HL-60/S4 treated with phorbol 12-myristate 13-acetate at 8.2 ng/mL for 4 days and 3 days (cell line): ENCODE measurements around the gene ATP8A2.

Experiments used
- in situ Hi-C: fragments of 300-500 bp; cut with MboI; formaldehyde crosslinking; loops from 2 replicates; pipeline ENCODE4 v1.15.0; 2022; ENCODE audit warnings: low sequenced_read_pairs

Gene ATP8A2

DNA sequence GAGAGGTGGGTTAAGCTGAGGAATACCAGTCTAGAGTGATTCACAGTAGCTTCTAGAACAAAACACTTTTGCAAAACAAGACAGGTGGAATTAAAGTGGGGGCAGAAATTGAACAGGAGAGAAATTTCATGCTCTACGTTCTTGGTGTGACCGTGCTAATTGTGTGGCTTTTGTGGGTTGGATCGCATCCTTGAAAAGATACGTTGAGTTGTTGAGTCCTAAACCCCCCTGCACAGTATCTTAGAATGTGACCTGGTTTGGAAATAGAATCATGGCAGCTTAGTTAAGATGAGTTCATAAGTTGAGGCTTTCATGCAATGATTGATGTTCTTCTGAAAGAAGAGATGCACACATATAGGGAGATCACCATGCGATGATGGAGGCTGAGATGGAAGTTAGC, 308.2 kb downstream of the ATP8A2 start:
- in situ Hi-C loops, result no loop called here

DNA sequence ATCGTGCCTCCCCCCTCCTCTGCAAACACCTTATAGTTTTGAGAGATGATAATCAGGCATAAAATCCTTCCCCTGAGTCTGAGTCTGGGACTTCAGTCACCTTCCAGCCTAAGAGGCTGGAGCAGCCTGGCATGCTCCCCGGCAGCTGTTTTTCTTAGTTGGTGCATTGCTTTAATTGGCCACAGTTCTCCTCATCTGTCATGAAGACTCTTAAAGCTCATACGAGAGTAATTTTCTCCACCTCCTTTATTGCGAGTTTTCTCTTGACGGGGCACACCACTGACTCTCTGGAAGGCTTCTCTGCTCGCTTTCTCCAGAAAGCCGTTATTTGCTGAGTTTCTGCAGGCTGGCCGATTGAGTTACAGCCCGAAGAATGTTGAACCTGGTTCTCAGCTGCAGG, 310.5 kb downstream of the ATP8A2 start:
- in situ Hi-C loops, result no loop called here

DNA sequence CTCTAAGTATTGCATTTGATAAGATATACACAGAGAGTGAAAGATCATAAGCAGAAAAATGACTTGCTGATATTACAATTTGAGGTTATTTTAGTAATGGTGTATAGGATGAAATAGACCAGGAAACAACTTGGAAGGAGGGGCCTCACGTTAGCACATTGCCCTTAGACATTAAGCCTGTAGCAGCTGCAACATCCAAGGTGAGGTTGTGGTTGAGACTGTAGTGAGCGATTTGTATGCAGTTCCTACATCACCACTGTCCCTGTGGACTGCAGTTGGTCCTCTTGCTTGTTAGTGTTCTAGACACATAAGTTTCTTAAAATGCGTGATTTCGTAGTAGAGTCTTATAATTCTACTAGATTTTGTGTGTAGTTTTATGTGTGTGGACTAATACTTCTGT, 311.3 kb downstream of the ATP8A2 start:
- in situ Hi-C loops, result no loop called here

- in situ Hi-C loops, result no loop called here
These were observed 312.0 kb downstream of the ATP8A2 start for GRCh38 chr13:25683662-25684370.

GRCh38 chr13:25684491-25684890, 312.7 kb downstream of the ATP8A2 start:
- in situ Hi-C loops, result no loop called here

GRCh38 chr13:25686831-25687470, 315.2 kb downstream of the ATP8A2 start:
- in situ Hi-C loops, result no loop called here

- in situ Hi-C loops, result no loop called here
These were observed 315.9 kb downstream of the ATP8A2 start for GRCh38 chr13:25687471-25688225.

- in situ Hi-C loops, result no loop called here
These were observed 316.8 kb downstream of the ATP8A2 start for GRCh38 chr13:25688536-25688935.

DNA sequence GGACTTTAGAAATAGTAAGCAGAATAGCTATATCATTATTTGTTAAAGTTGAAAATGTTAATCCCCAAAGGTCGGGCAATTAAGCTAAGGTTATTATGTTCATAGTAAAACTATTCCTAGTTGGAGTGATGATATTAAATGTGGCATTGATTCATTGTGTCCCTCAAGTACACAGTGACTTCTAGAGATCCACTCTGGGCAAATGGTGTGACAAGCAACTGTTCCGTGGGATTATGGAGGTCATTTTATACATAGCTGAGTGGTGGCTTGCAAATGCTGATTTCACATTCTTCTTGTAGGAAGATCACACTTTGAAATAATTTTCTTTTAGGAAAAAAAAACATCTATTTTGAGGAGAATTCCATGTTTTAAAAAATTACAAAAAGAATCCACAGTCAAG, 317.8 kb downstream of the ATP8A2 start:
- in situ Hi-C loops, result no loop called here

- in situ Hi-C loops, result no loop called here
These were observed 318.8 kb downstream of the ATP8A2 start for GRCh38 chr13:25690582-25690981.

DNA sequence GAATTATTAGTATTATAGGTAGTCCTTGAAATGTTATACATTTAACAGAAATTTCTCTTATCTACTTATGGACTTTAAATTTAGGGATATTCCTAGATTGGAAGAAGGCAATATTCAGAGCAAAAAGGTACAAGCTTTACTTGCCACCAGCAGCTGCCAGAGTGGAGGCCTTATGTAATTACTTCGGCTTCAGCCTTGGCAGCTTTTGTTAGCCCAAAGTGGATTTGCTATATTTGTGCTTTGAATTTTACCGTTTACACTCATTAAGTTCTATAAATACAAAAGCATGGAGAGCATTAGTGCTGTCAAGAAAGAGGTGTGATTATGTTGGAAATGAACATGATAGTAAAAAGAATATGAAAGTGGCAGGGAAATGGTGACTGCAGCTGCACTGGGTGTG, 319.9 kb downstream of the ATP8A2 start:
- in situ Hi-C loops, result no loop called here

- in situ Hi-C loops, result no loop called here
These were observed 320.3 kb downstream of the ATP8A2 start for GRCh38 chr13:25692099-25692498.

- in situ Hi-C loops, result no loop called here
These were observed 327.3 kb downstream of the ATP8A2 start for GRCh38 chr13:25699056-25699455.

- in situ Hi-C loops, result no loop called here
These were observed 327.8 kb downstream of the ATP8A2 start for GRCh38 chr13:25699600-25699999.

GRCh38 chr13:25701304-25701703, 329.5 kb downstream of the ATP8A2 start:
- in situ Hi-C loops, result no loop called here

GRCh38 chr13:25702386-25702785, 330.6 kb downstream of the ATP8A2 start:
- in situ Hi-C loops, result no loop called here

- in situ Hi-C loops, result no loop called here
These were observed 336.0 kb downstream of the ATP8A2 start for GRCh38 chr13:25707726-25708125.

DNA sequence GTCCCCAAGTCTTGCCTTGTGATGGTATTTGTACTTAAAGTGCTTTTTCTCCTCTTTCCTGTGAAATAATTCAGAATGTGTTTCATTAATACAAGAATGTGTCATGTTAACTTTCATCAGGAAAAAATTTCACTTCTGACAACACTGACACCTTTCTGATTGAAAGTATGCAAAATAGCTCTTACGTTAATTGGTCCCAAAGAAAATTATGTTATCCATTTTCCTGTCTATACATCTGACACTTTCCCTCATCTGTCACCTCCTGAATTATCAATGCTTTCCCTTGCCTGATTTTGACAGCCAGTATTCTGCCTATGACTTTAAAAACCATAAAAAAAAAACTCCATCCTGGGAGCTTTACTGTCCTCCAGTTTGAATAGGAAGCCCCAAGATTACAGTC, 336.5 kb downstream of the ATP8A2 start:
- in situ Hi-C loops, result no loop called here

GRCh38 chr13:25709088-25709487, 337.3 kb downstream of the ATP8A2 start:
- in situ Hi-C loops, result no loop called here

DNA sequence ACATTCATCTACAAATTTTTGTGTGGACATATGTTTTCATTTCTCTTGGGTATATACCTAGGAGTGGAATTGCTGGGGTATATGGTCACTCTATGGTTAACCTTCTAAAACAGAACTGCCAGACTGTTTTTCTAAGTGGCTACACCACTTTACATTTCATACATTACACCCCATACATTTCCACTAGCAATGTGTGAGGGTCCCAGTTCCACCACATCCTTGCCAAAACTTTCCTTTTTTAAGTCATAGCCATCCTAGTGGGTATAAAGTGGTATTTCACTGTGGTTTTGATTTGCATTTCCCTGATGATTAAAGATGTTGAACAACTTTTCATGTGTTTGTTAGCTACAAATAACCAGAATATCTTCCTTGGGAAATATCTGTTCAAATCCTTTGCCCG, 344.0 kb downstream of the ATP8A2 start:
- in situ Hi-C loops, result no loop called here

DNA sequence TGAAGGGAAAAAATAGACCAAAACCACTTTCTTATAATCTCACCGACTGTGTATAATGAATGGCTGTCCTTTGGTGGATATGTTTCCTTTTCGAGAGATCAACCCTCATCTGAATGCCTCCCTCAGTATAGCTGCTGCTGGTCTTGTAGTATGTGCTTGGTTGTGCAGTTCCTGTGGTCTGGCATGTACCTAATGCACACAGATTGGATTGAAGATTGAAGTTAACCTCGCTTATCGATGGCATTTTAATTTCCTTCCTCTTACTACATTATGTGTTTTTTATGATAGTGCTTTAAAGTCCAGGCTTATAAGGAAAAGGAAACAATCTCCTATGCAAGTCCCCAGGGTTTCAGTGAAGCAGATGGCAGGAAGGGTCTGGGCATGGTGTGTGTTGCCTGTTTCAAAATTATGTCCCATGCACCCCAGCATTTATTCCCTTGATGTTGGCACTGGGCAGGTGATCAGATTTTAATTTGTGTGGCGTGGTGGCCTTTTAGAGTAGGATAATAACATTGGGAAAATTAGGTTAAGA, 346.0 kb downstream of the ATP8A2 start:
- in situ Hi-C loops, result no loop called here

DNA sequence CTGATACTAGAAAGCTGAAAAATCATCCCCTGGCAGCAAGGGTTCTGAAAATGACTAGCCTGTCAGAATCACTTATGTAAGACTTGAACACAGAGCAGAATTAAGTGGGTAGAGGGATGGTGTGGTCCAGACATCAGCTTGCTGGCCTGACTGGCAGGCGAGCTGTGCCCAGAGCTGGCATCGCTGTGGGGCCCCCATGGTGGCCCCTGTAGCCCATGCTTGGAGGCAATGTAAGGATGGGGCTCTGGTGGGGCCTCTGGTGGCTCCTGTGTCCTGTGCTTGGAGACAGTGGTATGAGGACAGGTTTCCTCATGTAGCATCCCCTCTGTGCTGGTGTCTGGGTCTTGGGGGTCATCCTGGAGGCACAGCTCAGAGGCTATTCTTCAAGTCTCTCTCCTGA, 347.9 kb downstream of the ATP8A2 start:
- in situ Hi-C loops, result no loop called here
